ENCODE data around the gene MPRIP.

The MPRIP gene

DNA sequence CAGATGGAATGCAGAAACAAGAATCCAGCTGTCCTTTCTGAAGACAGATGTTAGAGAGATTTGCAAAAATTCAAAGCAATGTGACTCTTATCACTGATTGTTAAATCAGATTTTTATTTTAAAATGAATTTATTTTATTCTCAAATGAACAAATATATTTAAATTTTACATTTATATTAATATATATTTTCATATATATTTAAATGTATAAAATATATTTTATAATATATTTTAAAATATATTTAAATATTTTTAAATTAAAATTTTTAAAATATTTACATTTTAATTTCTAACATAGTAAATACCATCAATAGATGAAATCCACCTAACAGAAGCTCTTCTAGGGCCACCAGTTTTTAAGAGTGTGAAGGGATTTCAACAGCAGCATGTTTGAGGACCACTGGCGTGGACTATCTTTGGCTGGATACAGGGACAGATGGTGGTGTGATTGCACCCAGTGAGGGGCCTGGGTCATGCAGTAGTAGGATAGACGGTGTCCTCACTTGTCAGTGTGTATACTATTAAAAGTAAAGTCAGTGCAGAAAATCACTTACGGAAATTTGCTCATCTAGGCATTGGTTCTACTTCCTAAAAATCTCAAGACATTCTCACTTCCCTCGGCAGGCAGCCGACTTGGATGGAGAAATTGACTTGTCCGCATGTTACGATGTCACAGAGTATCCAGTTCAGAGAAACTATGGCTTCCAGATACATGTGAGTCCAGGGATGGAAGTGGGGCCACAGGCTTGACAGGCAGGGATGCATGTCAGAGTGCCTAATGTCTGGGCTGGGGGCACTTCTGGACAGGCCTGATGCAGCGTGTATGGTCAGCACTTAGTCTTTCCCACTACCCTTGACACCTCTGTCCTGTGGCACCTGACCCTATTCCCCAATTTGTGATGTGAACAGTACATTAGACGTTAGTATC lies 107.5 kb downstream of the MPRIP start:
- H2AFZ ChIP-seq (ENCODE audit: low read depth, low read length) = no peak overlapping the region
- DNase-seq = no peak
- TF ChIP-seq EZH2 (IDR thresholded peaks at IDR 0.05; ENCODE audit: borderline replicate concordance, low read depth, low read length, severe bottlenecking) = no peak
- TF ChIP-seq, protein P1, sequence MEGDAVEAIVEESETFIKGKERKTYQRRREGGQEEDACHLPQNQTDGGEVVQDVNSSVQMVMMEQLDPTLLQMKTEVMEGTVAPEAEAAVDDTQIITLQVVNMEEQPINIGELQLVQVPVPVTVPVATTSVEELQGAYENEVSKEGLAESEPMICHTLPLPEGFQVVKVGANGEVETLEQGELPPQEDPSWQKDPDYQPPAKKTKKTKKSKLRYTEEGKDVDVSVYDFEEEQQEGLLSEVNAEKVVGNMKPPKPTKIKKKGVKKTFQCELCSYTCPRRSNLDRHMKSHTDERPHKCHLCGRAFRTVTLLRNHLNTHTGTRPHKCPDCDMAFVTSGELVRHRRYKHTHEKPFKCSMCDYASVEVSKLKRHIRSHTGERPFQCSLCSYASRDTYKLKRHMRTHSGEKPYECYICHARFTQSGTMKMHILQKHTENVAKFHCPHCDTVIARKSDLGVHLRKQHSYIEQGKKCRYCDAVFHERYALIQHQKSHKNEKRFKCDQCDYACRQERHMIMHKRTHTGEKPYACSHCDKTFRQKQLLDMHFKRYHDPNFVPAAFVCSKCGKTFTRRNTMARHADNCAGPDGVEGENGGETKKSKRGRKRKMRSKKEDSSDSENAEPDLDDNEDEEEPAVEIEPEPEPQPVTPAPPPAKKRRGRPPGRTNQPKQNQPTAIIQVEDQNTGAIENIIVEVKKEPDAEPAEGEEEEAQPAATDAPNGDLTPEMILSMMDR (IDR thresholded peaks at IDR 0.05; ENCODE audit: borderline replicate concordance, extremely low read depth, low read length, poor library complexity, severe bottlenecking) = no peak
- ATAC-seq (ENCODE audit: insufficient read depth, low read depth) = no peak
- no peaks in the 10 kb centered on the region for H3K4me1 ChIP-seq (ENCODE audit: insufficient read depth, low read length)
- no peak overlapping the region for H3K4me3 ChIP-seq (ENCODE audit: low read depth in 1 of 2, low read length in 2 of 2)
- 0 out of 2 replicates have a peak, but pooled peaks cover 3% of the 10 kb centered on the region for H4K20me1 ChIP-seq (ENCODE audit: insufficient read depth, low read length)
- no peaks in the 10 kb centered on the region for H3K79me2 ChIP-seq (ENCODE audit: insufficient read depth, low read length)
- no peak overlapping the region for H3K27ac ChIP-seq (ENCODE audit: low read length)
- no peaks in the 10 kb centered on the region for H3K9me3 ChIP-seq (ENCODE audit: insufficient read depth, low read length, severe bottlenecking)
- no peaks in the 10 kb centered on the region for H3K27me3 ChIP-seq (ENCODE audit: insufficient read depth, low read length, poor library complexity)
- no peak overlapping the region for H3K4me2 ChIP-seq (ENCODE audit: insufficient read depth, low read length)
- H3K9ac ChIP-seq (ENCODE audit: low read depth, low read length) = no peak overlapping the region
- H3K36me3 ChIP-seq (ENCODE audit: insufficient read depth, low read length) = peaks cover 91% of the 10 kb centered on the region

DNA sequence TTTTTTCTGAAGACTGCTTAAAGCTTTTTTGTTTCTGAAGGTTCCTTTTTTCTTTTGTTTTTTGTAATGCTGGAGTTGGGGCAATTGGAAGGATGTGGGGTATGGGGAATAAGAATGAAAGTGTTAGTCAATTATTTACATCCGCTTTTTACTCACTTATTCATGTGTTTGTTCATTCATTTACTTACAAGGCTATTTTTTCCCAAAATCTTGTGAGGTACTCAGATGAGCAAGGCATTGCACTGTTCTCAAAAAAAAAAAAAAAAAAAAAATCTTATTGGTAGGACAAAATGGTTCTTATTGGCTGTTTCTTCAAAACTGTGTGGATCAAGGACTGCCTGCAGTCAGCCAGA lies 108.2 kb downstream of the MPRIP start:
- ATAC-seq (ENCODE audit: insufficient read depth, low read depth) = no peak
- TF ChIP-seq, protein P1 (IDR thresholded peaks at IDR 0.05; ENCODE audit: borderline replicate concordance, extremely low read depth, low read length, poor library complexity, severe bottlenecking) = no peak
- TF ChIP-seq EZH2 (IDR thresholded peaks at IDR 0.05; ENCODE audit: borderline replicate concordance, low read depth, low read length, severe bottlenecking) = no peak
- Histone ChIP-seq H3K27ac (ENCODE audit: low read length) (no peak overlapping the region), H3K4me3 (ENCODE audit: low read depth in 1 of 2, low read length in 2 of 2) (no peak overlapping the region), H3K79me2 (ENCODE audit: insufficient read depth, low read length) (no peaks in the 10 kb centered on the region), H3K36me3 (ENCODE audit: insufficient read depth, low read length) (peaks cover 91% of the 10 kb centered on the region), H3K9me3 (ENCODE audit: insufficient read depth, low read length, severe bottlenecking) (no peaks in the 10 kb centered on the region), H4K20me1 (ENCODE audit: insufficient read depth, low read length) (0 out of 2 replicates have a peak, but pooled peaks cover 3% of the 10 kb centered on the region), H3K4me1 (ENCODE audit: insufficient read depth, low read length) (no peaks in the 10 kb centered on the region), H3K27me3 (ENCODE audit: insufficient read depth, low read length, poor library complexity) (no peaks in the 10 kb centered on the region), H3K4me2 (ENCODE audit: insufficient read depth, low read length) (no peak overlapping the region), H3K9ac (ENCODE audit: low read depth, low read length) (no peak overlapping the region), H2AFZ (ENCODE audit: low read depth, low read length) (no peak overlapping the region)
- DNase-seq = no peak

DNA sequence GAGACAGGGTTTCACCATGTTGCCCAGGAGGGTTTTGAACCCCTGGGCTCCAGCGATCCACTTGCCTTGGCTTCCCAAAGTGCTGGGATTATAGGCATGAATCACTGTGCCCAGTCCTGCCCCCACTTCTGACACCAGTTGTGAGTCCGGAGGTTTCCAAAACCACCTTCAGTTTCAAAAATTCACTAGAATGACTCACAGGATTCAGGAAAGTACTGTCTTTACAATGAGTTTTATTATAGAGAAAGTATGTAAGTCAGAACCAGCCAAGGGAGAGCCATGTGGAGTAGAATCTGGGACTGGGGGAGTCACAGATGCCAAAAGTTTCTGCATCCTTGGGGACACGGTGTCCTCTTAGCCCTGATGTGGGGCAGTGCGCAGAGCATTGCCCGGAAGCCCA lies 108.8 kb downstream of the MPRIP start:
- TF ChIP-seq EZH2 (IDR thresholded peaks at IDR 0.05; ENCODE audit: borderline replicate concordance, low read depth, low read length, severe bottlenecking) = no peak
- TF ChIP-seq, protein P1 (IDR thresholded peaks at IDR 0.05; ENCODE audit: borderline replicate concordance, extremely low read depth, low read length, poor library complexity, severe bottlenecking) = no peak
- DNase-seq (no peak), ATAC-seq (ENCODE audit: insufficient read depth, low read depth) (no peak)
- H3K4me1 ChIP-seq (ENCODE audit: insufficient read depth, low read length) = no peaks in the 10 kb centered on the region
- peaks cover 91% of the 10 kb centered on the region for H3K36me3 ChIP-seq (ENCODE audit: insufficient read depth, low read length)
- no peaks in the 10 kb centered on the region for H3K9me3 ChIP-seq (ENCODE audit: insufficient read depth, low read length, severe bottlenecking)
- H4K20me1 ChIP-seq (ENCODE audit: insufficient read depth, low read length) = peaks cover 4% of the 10 kb centered on the region; the same call in 1 of the 2 replicates
- H3K79me2 ChIP-seq (ENCODE audit: insufficient read depth, low read length) = no peaks in the 10 kb centered on the region
- H3K27ac ChIP-seq (ENCODE audit: low read length) = no peak overlapping the region
- no peaks in the 10 kb centered on the region for H3K27me3 ChIP-seq (ENCODE audit: insufficient read depth, low read length, poor library complexity)
- H2AFZ ChIP-seq (ENCODE audit: low read depth, low read length) = no peak overlapping the region
- H3K4me2 ChIP-seq (ENCODE audit: insufficient read depth, low read length) = no peak overlapping the region
- H3K4me3 ChIP-seq (ENCODE audit: low read depth in 1 of 2, low read length in 2 of 2) = no peak overlapping the region
- H3K9ac ChIP-seq (ENCODE audit: low read depth, low read length) = no peak overlapping the region

All from DND-41 (cell line).